GM19240 (cell line): Measurements from ENCODE around the gene FBXL20.
"Not testable (repeated sequence)": the region's sequence is repeated elsewhere in the genome, so short reads cannot be mapped to it uniquely, and the experiment has no call there.

Source experiments
- DNase-seq: peaks from one replicate; pipeline ENCODE4 v3.0.0; 2011; ENCODE audit warnings: low spot score; ENCODE audit not compliant: insufficient read length

The FBXL20 gene, protein sequence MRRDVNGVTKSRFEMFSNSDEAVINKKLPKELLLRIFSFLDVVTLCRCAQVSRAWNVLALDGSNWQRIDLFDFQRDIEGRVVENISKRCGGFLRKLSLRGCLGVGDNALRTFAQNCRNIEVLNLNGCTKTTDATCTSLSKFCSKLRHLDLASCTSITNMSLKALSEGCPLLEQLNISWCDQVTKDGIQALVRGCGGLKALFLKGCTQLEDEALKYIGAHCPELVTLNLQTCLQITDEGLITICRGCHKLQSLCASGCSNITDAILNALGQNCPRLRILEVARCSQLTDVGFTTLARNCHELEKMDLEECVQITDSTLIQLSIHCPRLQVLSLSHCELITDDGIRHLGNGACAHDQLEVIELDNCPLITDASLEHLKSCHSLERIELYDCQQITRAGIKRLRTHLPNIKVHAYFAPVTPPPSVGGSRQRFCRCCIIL

DNA sequence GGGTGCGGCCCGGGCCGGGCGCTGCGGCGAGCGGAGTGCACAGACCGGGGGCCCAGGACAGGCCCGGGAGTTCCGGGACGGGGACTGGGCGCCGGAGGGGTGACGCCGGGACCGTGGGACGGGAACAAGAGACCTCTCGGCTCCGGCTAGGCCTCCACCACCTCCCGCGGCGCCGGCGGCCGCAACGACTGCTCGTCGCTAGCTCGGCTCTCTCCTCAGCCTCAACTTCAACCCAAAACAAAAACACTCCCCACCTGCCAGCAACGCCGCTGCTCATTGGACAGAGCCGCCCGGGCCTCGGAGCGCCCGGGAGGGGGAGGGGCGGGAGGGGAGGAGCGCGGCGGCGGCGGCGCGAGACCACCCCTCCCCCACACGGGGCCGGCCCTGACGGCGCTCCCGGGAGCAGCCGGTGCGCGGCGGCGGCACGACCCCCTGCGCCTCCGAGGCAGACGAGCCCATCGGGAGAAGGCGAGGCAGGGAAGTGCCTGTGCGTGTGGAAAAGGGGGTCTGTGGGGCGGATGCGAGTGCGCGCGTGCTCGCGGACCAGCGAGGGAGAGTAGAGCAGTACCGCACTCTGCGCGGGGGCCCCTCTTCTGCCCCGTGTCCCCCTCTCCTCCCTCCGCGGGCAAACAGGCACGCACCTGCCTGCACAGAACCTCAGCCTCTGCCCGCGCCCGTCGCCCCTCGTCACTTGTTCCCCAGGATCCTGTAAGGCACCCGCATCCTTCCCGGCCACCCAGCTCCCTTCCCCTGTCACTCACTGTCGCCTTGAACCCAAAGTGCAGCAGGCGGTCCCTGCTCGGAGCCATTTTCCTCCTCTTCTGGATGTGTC lies at the start of gene FBXL20:
TSS of gene FBXL20 (minus strand) at position 215 of the 832 bp plus-strand sequence. CDS start 224 bp downstream, outside the sequence.
- DNase-seq = peak; percentile 89

DNA sequence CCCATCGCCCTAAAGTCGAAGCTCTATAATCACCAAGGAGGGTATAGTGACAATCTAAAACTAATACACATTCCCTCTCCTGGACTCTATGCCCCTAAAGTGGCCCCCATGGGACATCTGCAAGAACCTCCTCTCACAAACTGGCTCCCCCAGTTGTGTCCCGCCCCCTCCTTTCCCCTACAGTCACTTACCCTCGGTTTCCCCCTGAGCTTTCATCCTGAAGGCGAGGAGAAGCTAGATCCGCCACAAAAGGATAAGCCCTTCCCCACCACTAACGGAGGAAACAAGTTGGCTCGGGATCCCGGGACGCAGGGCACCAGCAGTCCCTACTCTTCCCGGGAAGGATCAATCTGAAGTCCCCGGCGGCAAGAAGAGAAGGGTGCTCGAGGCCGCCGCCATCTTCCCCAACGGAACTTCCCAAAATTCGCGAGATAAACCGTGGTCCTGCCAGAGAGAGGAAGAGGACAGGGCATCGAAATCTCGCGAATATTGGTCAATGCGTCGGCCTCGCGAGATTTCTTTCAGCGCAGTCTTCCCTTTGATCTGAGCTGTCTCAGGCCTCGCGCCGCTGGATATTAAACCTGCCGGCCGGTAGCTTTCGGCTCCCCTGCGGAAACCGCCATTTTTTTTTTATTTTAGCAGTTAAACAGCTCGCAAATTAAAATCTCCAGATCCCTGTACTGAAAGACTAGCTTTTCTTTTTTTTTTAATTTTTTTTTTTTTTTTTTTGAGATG lies 49.6 kb upstream of the FBXL20 start, which contains the start of gene MED1:
TSS of gene MED1 (minus strand) at position 417 of the 735 bp plus-strand sequence. CDS start at position 216, 201 bp downstream.
- DNase-seq = peak; percentile 94

DNA sequence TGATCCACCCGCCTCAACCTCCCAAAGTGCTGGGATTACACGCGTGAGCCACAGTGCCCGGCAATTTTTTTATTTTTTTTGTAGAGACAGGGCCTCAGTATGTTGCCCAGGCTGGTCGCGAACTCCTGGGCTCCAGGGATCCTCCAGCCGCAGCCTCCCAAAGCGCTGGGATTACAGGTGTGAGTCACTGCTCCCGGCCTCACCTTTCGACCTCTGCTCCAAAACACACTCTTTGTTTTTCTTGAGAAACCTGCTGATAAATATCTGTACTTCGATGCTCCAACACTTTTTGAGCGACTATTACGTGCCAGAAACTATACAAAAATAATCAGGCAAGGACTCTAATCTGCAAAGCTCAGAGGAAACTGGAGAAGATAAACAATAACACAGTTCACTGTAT lies 48.6 kb upstream of the FBXL20 start:
- no peak for DNase-seq

DNA sequence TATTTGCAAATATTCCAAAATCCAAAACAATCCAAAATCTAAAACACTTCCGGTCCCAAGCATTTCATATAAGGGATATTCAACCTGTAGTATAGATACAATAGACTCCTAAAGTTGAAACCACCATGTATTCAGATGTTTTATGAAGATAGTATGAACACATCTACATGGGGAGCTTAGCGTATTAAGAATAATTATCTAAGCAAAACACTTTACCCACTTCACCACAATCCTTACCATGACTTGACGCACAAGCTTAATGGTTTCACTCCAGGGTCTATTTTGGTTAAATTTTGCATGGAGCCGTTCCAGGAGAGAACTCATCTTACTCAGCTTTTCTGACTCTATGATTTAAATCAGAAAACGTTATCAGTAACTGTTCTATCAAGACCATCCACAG lies 46.1 kb upstream of the FBXL20 start:
- no peak for DNase-seq

DNA sequence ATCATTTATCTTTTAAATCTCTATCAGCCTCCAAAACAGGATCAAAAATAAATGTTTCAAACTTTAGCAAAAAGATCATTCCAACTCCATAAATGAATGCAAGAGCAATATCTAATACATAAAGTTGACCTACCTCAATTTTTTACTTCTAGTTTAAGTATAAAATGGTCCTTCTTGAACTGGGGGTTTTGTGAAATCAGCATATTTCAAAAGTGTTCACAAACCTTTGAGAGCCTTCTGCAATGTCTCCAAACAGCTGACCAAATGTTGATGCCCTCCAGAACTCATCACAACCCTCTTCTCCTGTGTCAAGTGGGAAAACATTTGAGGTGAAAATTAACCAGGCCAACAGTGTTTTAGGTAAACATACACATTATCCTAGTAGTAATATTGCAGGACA lies 41.9 kb upstream of the FBXL20 start:
- DNase-seq = no peak

DNA sequence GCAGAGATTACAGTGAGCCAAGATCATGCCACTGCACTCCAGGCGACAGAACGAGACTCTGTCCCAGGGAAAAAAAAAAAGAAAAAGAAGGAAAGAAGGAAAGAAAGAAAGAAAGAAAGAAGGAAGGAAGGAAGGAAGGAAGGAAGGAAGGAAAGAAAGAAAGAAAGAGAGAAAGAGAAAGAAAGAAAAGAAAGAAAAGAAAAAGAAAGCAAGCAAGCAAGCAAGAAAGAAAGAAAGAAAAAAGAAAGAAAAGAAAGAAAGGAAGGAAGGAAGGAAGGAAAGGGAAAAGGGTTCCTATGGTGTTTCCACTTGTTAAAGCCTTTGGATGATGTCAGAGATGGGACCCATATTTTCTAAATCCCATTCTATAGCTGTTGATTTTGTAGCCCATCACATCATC lies 38.4 kb upstream of the FBXL20 start:
- DNase-seq = not testable (repeated sequence)

DNA sequence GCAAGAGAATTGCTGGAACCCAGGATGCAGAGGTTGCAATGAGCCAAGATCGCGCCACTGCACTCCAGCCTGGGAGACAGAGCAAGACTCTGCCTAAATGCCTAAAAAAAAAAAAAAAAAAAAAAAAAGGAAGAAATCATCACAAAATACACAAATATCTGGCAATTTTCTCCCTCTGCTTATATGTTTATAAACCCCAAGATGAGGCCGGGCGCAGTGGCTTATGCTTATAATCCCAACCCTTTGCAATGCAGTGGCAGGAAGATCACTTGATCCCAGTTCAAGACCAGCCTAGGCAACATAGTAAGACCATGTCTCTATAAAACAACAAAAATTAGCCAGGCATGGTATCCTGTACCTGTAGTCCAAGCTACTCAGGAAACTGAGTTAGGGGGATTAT lies 28.2 kb upstream of the FBXL20 start:
- no peak for DNase-seq

DNA sequence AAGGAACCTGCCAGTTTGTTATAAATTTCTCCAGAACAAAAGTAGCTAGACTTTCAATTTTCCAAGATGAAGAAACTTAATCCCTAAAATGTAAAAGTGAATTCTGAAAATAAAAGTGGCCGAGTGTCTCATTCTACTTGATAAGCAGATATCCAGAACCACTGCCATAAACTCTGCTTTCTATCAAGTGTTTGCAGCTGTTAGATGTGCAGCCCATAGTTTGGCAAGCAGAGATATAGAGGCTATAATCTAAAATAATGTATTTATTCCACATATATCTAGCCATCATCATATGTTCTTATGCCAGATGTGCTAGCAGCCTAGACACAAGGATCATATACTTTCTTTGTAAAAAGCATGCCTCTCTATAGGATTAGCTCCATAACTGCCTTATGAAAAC lies 14.7 kb upstream of the FBXL20 start:
- DNase-seq = no peak

DNA sequence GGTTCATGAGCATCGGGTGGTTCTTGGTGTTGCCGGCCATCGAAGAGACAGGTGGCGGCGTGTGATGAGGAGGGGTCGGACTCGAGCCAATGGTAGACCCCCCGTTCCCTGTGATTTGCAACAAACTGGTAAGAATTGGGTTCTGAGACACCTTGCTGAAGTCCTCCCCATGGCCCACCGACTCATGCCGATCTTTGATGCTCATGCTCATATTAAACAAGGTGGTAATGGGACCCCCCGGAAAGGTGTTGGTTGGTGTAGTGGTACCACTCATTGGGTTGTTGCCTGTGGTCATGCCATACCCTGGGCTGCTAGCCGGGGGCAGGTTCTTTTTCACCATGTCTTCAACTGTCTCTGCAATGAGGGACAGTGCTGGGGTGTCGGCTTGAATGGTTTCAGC lies 8.9 kb upstream of the FBXL20 start:
- no peak for DNase-seq

DNA sequence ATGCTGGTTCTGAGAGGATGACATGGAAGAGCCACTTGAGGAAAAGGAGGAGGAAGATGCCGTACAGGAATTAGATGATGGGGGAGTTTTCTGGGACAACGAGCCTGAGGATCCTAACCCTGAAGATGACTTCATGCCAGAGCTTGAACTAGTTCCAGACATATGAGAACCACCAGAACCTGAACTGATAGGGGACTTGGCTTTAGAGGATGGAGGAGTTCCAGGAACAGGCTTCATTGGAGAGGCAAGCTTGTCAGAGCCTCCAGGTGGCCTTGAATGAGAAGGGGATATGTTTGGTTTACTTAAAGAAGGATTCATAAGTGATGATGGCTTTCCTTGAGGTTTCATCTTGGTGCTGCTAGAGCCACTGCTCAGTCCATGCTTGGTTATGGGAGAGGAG lies 6.9 kb upstream of the FBXL20 start:
- no peak for DNase-seq

DNA sequence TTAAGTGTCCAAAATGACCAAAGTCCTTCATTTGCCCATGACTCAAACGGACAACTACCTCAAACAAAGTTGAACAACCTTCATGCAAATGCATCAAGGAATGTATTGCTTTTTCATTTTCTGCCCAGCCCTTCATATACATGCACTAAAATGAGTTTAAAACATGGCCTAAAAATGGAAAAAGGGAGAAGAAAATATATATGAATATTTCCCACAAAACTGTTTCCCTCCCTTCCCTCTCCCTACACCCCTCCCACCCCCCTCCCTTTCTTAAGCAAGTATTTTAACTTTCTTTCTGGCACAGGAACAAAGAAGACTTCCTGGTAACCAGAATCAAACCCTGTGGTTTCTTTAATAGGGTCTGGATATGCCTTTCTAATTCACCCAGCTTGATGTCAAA lies 5.5 kb upstream of the FBXL20 start:
- no peak for DNase-seq

DNA sequence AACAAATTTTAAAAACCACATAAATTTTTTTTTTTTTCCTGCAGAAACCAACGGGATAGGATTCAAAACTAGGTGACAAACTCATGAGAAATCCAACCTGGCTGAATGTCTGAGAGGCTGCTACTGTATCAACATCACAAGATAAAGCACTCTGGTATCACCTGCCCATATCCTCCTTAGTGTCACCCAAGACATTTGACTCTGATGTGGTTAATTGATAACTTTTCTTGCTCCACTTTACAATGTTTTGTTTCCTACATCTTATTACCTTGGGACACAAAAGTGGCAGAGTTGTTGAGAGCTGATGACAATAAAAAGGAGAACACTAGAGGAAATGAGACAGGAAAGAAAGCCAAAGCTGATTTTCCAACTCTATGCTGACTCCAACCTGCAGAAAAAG lies 4.0 kb upstream of the FBXL20 start:
- DNase-seq = no peak

DNA sequence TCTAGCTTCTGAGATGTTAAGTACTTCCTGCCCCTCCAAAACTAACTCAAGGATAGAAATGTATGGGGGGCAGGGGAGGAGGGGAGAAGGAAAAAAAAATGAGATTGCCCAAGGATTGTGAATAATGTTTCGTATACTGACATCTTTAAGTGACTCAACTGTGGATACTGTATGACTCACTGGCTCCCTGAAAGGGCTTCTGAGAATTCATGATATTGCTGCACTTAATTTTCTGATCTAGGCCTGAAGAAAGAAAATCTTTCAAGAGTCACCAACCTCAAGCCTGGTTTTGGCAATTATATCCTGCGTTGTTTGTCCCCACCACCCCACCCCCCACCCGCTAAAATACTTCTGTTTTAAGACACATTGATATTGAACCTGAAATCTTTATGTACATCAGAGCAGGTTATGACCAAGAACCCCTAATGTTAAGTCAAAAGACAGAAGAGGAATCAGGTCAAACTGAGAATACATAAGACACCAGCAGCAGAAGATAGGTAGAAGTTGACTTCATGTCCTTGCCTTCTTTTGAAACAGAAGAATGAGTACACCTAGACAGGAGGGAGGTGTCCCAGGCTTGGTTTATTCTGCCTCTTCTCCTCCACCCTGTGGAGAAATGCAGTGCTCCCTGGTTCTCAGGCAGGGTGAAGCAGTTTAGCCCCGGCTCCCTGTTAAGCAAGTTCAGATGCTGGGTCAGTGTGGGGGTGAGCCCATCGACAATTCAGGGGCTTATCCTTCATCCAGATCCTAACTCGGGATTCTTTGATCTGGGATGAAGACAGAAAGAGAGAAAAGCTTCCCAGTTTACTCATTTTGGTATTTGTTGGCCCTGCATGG lies 3.3 kb upstream of the FBXL20 start:
- DNase-seq = no peak

DNA sequence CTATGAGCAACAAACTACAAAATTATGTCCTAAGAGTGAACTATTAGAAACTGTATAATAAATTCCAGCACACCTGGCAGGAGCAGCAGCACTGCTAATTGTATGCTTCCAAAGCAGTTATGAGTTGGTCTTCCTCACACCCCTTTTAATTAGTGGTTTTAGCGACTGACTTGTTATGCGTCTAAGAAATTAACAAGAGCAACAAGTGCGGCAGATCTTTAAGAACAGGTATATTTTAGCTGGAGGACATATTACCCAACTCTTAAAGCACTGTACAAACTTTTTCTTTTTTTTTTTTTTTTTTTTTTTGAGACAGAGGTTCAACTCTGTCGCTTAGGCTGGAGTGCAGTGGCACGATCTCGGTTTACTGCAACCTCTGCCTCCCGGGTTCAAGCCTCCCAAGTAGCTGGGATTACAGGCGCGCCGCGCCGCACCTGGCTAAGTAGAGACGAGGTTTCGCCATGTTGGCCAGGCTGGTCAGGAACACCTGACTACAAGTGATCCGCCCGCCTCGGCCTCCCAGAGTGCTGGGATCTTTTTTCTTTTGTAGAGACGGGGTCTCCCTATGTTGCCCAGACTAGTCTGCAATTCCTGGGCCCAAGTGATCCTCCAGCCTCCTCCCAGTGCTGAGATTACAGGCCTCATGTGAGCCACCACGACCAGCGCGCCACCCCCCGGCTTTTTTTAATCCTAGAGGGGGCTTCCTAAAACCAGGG lies 1.6 kb upstream of the FBXL20 start:
- DNase-seq = no peak

DNA sequence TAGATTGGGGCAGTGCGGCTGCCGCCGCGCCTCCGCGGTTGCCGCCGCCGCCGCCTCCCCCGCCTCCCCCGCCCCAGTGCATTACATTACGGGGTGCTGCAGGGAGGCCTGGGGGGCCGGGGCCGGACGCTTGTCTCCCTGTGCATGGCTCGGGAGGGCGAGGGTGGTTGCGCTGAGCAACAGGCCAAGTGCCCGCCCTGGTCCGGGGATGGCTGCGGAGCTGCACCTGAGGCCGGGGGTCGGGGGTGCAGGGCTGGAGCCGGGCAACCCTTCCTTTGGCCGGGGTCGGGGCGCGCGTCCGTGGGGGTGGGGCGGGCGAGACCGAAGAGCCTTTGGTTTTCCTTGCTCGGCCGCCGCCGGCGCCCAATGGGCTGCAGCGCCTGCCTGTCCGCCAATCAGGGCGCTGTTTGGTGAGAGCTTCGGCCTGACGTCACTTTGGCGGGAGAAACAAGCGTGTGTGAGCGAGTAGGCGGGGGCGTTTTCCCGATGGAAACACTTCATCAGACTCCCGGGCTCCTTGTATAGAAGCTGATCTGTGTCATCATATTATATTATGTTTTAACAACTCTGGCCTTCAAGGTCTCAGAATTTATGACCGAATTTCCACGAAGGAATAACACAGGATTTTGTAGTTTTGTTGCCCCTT lies 941 bp upstream of the FBXL20 start:
- DNase-seq = peak; percentile 76

DNA sequence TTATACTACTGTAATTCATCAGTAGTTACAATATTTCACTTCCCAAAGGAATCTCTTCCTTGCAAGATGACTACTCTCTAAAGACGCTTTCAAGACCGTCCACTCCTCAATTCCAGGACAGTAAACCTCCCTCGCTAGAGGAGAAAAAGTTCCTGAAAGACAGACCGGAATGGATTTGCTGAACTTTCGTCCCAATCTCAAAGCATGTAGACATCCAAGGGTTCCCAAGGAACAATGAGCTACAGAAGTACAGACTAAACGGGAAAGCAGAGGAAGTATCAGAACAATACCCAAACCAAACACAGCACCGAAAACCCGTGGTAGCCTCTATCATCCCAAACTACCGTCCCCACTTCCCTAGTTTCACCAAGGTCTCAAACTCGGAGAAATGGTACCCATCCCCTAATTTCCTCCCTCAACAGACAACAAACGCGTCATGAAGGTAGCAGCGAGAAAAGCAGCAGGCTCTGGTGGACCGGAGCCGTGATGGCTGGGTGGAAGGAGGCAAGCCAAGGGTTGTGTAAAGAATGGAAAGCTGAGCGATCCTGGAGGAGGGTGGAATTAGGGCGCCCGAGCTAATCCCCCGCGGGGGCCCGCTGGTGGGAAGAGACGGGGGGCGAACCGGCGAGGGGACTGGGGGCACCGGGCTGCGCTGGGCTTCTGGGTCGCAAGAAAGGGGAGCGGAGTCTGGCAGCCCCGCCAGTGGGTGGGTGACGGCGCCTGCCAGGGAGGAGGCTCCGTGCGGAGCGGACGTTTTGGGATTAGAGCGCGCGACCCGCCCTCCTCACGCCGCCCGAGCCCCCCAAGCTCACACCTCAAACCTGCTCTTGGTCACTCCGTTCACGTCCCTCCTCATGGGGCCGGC lies 647 bp downstream of the FBXL20 start:
- no peak for DNase-seq

DNA sequence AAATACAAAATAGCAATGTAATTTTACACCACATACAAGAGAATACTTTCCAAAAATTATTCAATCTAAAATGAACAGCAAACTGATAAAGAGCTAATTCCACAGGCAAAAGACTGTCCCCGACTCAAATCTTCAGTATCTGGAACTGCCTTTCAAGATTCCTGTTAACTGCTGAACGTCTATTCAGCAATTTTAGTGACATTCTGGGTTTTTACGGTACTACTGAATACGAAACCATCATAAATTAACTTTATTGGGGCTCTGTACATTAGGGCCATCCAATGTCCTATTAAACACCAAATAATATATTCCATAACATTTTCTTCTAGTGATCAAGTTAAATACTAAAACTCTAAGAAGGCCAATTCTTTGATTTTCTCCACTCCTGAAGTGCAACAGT lies 1.6 kb downstream of the FBXL20 start:
- DNase-seq = no peak

DNA sequence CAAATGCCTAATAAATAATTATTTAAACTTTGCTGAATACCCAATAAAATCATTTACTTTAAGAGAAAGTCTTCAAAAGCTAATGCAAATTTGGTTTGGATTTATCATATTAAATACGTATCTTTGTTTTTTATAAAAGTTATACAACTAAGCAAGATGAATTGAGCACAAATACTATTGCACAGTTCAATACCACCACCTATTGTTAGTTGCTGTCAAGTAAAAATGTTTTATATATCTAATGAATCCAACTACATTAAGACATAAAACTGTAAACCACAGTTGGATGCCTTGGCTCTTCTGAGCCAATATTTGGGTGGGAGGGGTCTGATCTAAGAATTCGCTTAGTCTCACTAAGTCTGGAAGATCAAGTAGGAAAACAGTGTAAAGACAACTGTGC lies 7.7 kb downstream of the FBXL20 start:
- no peak for DNase-seq

DNA sequence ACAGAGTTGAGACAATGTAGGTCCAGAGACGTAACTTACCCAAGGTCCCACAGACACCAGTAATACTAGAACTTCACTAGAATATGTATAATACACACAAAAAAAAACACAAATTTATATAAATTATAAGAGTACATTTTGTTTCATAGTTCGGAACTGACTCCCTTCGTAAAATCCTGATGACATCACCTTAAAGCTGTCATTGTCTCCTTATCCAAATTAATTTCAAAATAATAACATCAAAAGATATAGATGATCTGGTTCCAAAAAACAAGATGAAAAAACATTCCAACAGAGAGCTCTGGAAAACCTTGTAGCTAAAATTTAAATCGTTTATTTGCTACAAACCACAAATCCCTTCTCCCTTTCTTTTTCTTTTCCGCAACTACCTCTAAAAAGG lies 10.0 kb downstream of the FBXL20 start:
- DNase-seq = no peak
